Esophagus (tissue), 2 donors: ENCODE results near the gene LIPN. TPM values are rescaled to one million over a fixed set of nuclear protein-coding genes. Genes with fewer than 3 reads are reported as not detected.
"Not testable (repeated sequence)": the region's sequence is repeated elsewhere in the genome, so short reads cannot be mapped to it uniquely, and the experiment has no call there.

Experiments used
- H3K27ac ChIP-seq, 2 donors: one replicate each; pipeline ENCODE4 v1.5.1; 2013; ENCODE audit warnings: low read depth in 2 of 2, mild to moderate bottlenecking in 2 of 2, inconsistent platforms in 1 of 2, low read length in 1 of 2, moderate library complexity in 1 of 2
- H3K27me3 ChIP-seq, 2 donors: one replicate each; pipeline ENCODE4 v1.6.1; 2013; ENCODE audit warnings: low read length in 2 of 2, control low read depth in 1 of 2, mild to moderate bottlenecking in 1 of 2; ENCODE audit not compliant: insufficient read depth in 2 of 2, control insufficient read depth in 1 of 2
- H3K36me3 ChIP-seq, 2 donors: one replicate each; pipeline ENCODE4 v1.6.1; 2013; ENCODE audit warnings: low read length in 1 of 2; ENCODE audit not compliant: control insufficient read depth in 2 of 2, insufficient read depth in 2 of 2
- H3K4me1 ChIP-seq, 2 donors: one replicate each; pipeline ENCODE4 v1.6.1; 2013; ENCODE audit warnings: low read length in 1 of 2; ENCODE audit not compliant: control insufficient read depth in 2 of 2, insufficient read depth in 2 of 2
- H3K4me3 ChIP-seq, 2 donors: one replicate each; pipeline ENCODE4 v1.5.1; 2013; ENCODE audit warnings: low read length in 2 of 2, mild to moderate bottlenecking in 2 of 2, low read depth in 1 of 2, moderate library complexity in 1 of 2
- H3K9me3 ChIP-seq, 2 donors: one replicate each; pipeline ENCODE4 v1.6.1; 2013; ENCODE audit warnings: mild to moderate bottlenecking in 2 of 2, low read depth in 1 of 2, low read length in 1 of 2, moderate library complexity in 1 of 2; ENCODE audit not compliant: control insufficient read depth in 2 of 2, insufficient read depth in 1 of 2
- WGBS, 2 donors: extraction: QIAGEN DNeasy Blood & Tissue Kit; methylation state at CpG; one replicate each; pipeline ENCODE4 v1.1.7; 2013; 5-methylcytosine and 5-hydroxymethylcytosine counted together
- polyA plus RNA-seq, 2 donors: library from polyadenylated mRNA; stranded (reverse); fragments of 200-250 nt; gene quantifications; one replicate each; pipeline ENCODE4 v1.2.3, GENCODE V29; 2013
- donor health status: healthy with polysubstance abuse.
- donor health status: Bipolar disorder and iron deficiency.

The LIPN gene
- polyA plus RNA-seq, 2 donors: 1.0 TPM; not detected in 1

- H3K9me3 ChIP-seq, H3K36me3 ChIP-seq, H3K4me3 ChIP-seq, H3K27me3 ChIP-seq, H3K4me1 ChIP-seq, H3K27ac ChIP-seq: not testable (repeated sequence)
- 43 to 63% methylated on average over 5 of the region's 5 CpGs for WGBS, 2 donors
These were observed 17.9 kb upstream of the LIPN start for GRCh38 chr10:88741921-88742320.

- WGBS, 2 donors: 89 to 91% methylated on average over 1 of the region's 1 CpG
- H3K4me3 ChIP-seq: no peak overlapping the region
- no peaks in the 10 kb centered on the region for H3K9me3 ChIP-seq
- H3K27me3 ChIP-seq: no peaks in the 10 kb centered on the region
- H3K27ac ChIP-seq: no peak overlapping the region
- no peaks in the 10 kb centered on the region for H3K36me3 ChIP-seq
- H3K4me1 ChIP-seq: no peaks in the 10 kb centered on the region
These were observed 17.4 kb upstream of the LIPN start for GRCh38 chr10:88742448-88742847.

GRCh38 chr10:88744002-88744401 is 15.8 kb upstream of the LIPN start:
- Histone ChIP-seq H3K4me1 (no peaks in the 10 kb centered on the region), H3K27me3 (no peaks in the 10 kb centered on the region), H3K36me3 (no peaks in the 10 kb centered on the region), H3K9me3 (no peaks in the 10 kb centered on the region), H3K27ac (no peak overlapping the region), H3K4me3 (no peak overlapping the region)
- 59 to 82% methylated on average over 5 of the region's 5 CpGs for WGBS, 2 donors

- WGBS, 2 donors: 92 to 97% methylated on average over 1 of the region's 1 CpG
These were observed 14.2 kb upstream of the LIPN start for GRCh38 chr10:88745633-88746032.

DNA sequence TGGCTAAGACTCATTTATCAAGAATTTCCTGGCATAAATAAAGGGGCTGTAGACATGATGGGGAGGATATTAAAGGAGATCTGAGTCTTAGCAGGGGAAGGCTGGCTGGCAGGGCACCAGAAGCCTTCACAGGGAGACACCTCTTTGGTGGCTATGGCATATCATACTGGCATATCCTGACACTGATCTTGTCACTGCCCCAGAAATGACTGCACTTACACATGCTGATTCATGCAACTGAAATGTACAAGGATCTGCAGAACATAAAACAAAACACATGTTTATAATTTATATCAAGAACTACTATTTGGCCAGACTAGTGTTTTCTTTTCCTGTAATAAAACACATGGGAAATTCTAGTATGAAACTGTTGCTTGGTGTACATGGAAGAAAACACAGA is 5.5 kb upstream of the LIPN start:
- no peak overlapping the region for H3K4me3 ChIP-seq
- peaks cover 0 to 2% of the 10 kb centered on the region in 2 donors for H3K4me1 ChIP-seq
- H3K9me3 ChIP-seq: no peaks in the 10 kb centered on the region
- no peaks in the 10 kb centered on the region for H3K36me3 ChIP-seq
- H3K27ac ChIP-seq: no peak overlapping the region
- no peaks in the 10 kb centered on the region for H3K27me3 ChIP-seq

More at GRCh38 chr10:88745633-88746032, 14.2 kb upstream of the LIPN start:
- Histone ChIP-seq H3K9me3 (no peaks in the 10 kb centered on the region), H3K4me1 (no peaks in the 10 kb centered on the region), H3K27me3 (no peaks in the 10 kb centered on the region), H3K4me3 (no peak overlapping the region), H3K27ac (no peak overlapping the region), H3K36me3 (no peaks in the 10 kb centered on the region)

- H3K4me1 ChIP-seq: peaks cover 0 to 2% of the 10 kb centered on the region in 2 donors
- WGBS, 2 donors: 60 to 70% methylated on average over 3 of the region's 3 CpGs
- no peaks in the 10 kb centered on the region for H3K9me3 ChIP-seq
- no peak overlapping the region for H3K4me3 ChIP-seq
- no peaks in the 10 kb centered on the region for H3K36me3 ChIP-seq
- H3K27ac ChIP-seq: no peak overlapping the region
- no peaks in the 10 kb centered on the region for H3K27me3 ChIP-seq
These were observed 4.1 kb upstream of the LIPN start for GRCh38 chr10:88755753-88756152.

DNA sequence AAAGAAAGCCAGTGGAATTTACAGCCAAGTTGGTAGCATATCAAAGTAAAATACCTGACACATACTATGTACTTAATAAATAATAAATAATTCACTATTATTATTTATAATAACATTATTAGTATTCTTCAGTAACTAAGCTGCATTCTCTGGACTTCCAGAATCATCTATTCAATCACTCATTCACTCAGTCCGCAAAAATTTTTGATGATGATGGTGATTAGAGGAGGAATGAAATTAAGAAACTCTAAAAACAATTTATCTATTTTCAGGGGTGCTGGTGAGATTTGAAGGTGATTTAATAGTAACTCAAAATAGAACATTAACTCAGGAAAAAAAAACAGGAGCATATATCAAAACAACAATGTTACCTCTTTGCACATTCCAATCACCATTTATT is 3.2 kb upstream of the LIPN start:
- no peaks in the 10 kb centered on the region for H3K36me3 ChIP-seq

GRCh38 chr10:88762906-88763305 is 3.1 kb downstream of the LIPN start:
- no peaks in the 10 kb centered on the region for H3K9me3 ChIP-seq
- 58 to 62% methylated on average over 1 of the region's 1 CpG for WGBS, 2 donors
- no peak overlapping the region for H3K4me3 ChIP-seq

More for the DNA sequence above, 3.2 kb upstream of the LIPN start:
- WGBS, 2 donors: 0% methylated on average over 1 of the region's 1 CpG
- peaks cover 0 to 2% of the 10 kb centered on the region in 2 donors for H3K4me1 ChIP-seq
- no peaks in the 10 kb centered on the region for H3K9me3 ChIP-seq
- no peaks in the 10 kb centered on the region for H3K27me3 ChIP-seq
- no peak overlapping the region for H3K27ac ChIP-seq
- no peak overlapping the region for H3K4me3 ChIP-seq

GRCh38 chr10:88763441-88763840 is 3.6 kb downstream of the LIPN start:
- 66 to 68% methylated on average over 1 of the region's 1 CpG for WGBS, 2 donors
- H3K27ac ChIP-seq: no peak overlapping the region
- no peaks in the 10 kb centered on the region for H3K36me3 ChIP-seq
- no peaks in the 10 kb centered on the region for H3K27me3 ChIP-seq
- no peaks in the 10 kb centered on the region for H3K9me3 ChIP-seq
- H3K4me3 ChIP-seq: no peak overlapping the region
- peaks cover 0 to 2% of the 10 kb centered on the region in 2 donors for H3K4me1 ChIP-seq

More at GRCh38 chr10:88762906-88763305, 3.1 kb downstream of the LIPN start:
- Histone ChIP-seq H3K27me3 (no peaks in the 10 kb centered on the region), H3K36me3 (no peaks in the 10 kb centered on the region), H3K4me1 (peaks cover 0 to 2% of the 10 kb centered on the region in 2 donors), H3K27ac (no peak overlapping the region)

GRCh38 chr10:88764110-88764509 is 4.3 kb downstream of the LIPN start:
- 89% methylated on average over 3 of the region's 3 CpGs for WGBS, 2 donors
- no peak overlapping the region for H3K27ac ChIP-seq
- H3K4me3 ChIP-seq: no peak overlapping the region
- no peaks in the 10 kb centered on the region for H3K9me3 ChIP-seq
- H3K27me3 ChIP-seq: no peaks in the 10 kb centered on the region
- peaks cover 0 to 2% of the 10 kb centered on the region in 2 donors for H3K4me1 ChIP-seq
- H3K36me3 ChIP-seq: no peaks in the 10 kb centered on the region
